Neural cell (in vitro differentiated cells): Measurements from ENCODE around the gene LPIN2. TPM values are rescaled to one million over a fixed set of nuclear protein-coding genes. Genes with fewer than 3 reads are reported as not detected.

Source experiments
- H2AFZ ChIP-seq: fragments of 200-600, 300-800 bp; sonication (generic), shearing (Covaris generic); 2 replicates; pipeline ENCODE4 v1.6.0; 2014; ENCODE audit warnings: low read depth, mild to moderate bottlenecking, antibody characterized with exemption, low read length, moderate library complexity
- H3F3A ChIP-seq: fragments of 200-600 bp; shearing (Covaris generic); 2 replicates; pipeline ENCODE4 v1.6.1; 2016; ENCODE audit warnings: mild to moderate bottlenecking, moderate library complexity, mixed read lengths, antibody characterized with exemption, low read length; ENCODE audit not compliant: insufficient read depth, poor library complexity, severe bottlenecking
- H3K27ac ChIP-seq: fragments of 200-600, 300-800 bp; sonication (generic), shearing (Covaris generic); 2 replicates; pipeline ENCODE4 v1.5.1; 2014; ENCODE audit warnings: mild to moderate bottlenecking, low read length, moderate library complexity
- H3K27me3 ChIP-seq: fragments of 300-800, 200-600 bp; sonication (generic), shearing (Covaris generic); 2 replicates; pipeline ENCODE4 v1.6.0; 2014; ENCODE audit warnings: mild to moderate bottlenecking, low read depth, low read length, moderate library complexity; ENCODE audit not compliant: insufficient read depth
- H3K36me3 ChIP-seq: fragments of 300-800, 200-600 bp; sonication (generic), shearing (Covaris generic); 2 replicates; pipeline ENCODE4 v1.5.1; 2014; ENCODE audit warnings: mild to moderate bottlenecking, antibody characterized with exemption, low read length, moderate library complexity; ENCODE audit not compliant: insufficient read depth
- H3K4me2 ChIP-seq: fragments of 300-800, 200-600 bp; sonication (generic), shearing (Covaris generic); 2 replicates; pipeline ENCODE4 v1.6.0; 2014; ENCODE audit warnings: mild to moderate bottlenecking, low read length
- H3K4me3 ChIP-seq: fragments of 300-800, 200-600 bp; sonication (generic), shearing (Covaris generic); 2 replicates; pipeline ENCODE4 v1.5.1; 2014; ENCODE audit warnings: mild to moderate bottlenecking, low read length, moderate library complexity
- H3K79me2 ChIP-seq: fragments of 200-600 bp; shearing (Covaris generic); replicated peaks from 2 replicates; pipeline ENCODE4 v1.6.0; 2014; ENCODE audit warnings: mild to moderate bottlenecking, low read length, moderate library complexity; ENCODE audit not compliant: insufficient read depth
- H3K9ac ChIP-seq: fragments of 300-800, 200-600 bp; sonication (generic), shearing (Covaris generic); 2 replicates; pipeline ENCODE4 v1.6.1; 2016; ENCODE audit warnings: mild to moderate bottlenecking, low read length, mixed read lengths
- H3K9me2 ChIP-seq: fragments of 200-600 bp; shearing (Covaris generic); 2 replicates; pipeline ENCODE4 v1.6.1; 2016; ENCODE audit warnings: mild to moderate bottlenecking, low read length, mixed read lengths; ENCODE audit not compliant: insufficient read depth
- H3K9me3 ChIP-seq: fragments of 200-600, 300-800 bp; sonication (generic), shearing (Covaris generic); 2 replicates; pipeline ENCODE4 v1.6.1; 2016; ENCODE audit warnings: mild to moderate bottlenecking, mixed run types, low read length, moderate library complexity, mixed read lengths
- H4K20me1 ChIP-seq: fragments of 200-600 bp; shearing (Covaris generic); 2 replicates; pipeline ENCODE4 v1.6.1; 2016; ENCODE audit warnings: mild to moderate bottlenecking, mixed run types; ENCODE audit not compliant: insufficient read depth
- CTCF ChIP-seq: fragments of 450-650 bp; IDR thresholded peaks from 2 replicates; pipeline ENCODE4 v1.5.1; 2014; ENCODE audit warnings: antibody characterized with exemption, mild to moderate bottlenecking, moderate library complexity; ENCODE audit not compliant: poor library complexity, severe bottlenecking
- EP300 ChIP-seq: fragments of 450-650 bp; conservative IDR thresholded peaks from 2 replicates; pipeline ENCODE4 v1.6.1; 2014; ENCODE audit warnings: antibody characterized with exemption, mild to moderate bottlenecking, moderate library complexity; ENCODE audit not compliant: poor library complexity, severe bottlenecking
- EZH2 ChIP-seq: fragments of 200-600, 300-800 bp; shearing (Covaris generic), sonication (generic); IDR thresholded peaks from 2 replicates; pipeline ENCODE4 v1.6.1; 2014; ENCODE audit warnings: antibody characterized with exemption, low read length, borderline replicate concordance, mild to moderate bottlenecking; ENCODE audit not compliant: insufficient read depth, poor library complexity, severe bottlenecking
- MXI1 ChIP-seq: fragments of 450-650 bp; conservative IDR thresholded peaks from 2 replicates; pipeline ENCODE4 v1.6.1; 2014; ENCODE audit warnings: antibody characterized with exemption, mild to moderate bottlenecking; ENCODE audit not compliant: poor library complexity, severe bottlenecking
- POLR2AphosphoS5 ChIP-seq: IDR thresholded peaks from 2 replicates; pipeline ENCODE4 v1.6.1; 2012
- RAD21 ChIP-seq: fragments of 450-650 bp; conservative IDR thresholded peaks from 2 replicates; pipeline ENCODE4 v1.6.1; 2014; ENCODE audit warnings: antibody characterized with exemption, mild to moderate bottlenecking, moderate library complexity
- REST ChIP-seq: IDR thresholded peaks from 2 replicates; pipeline ENCODE4 v1.6.1; 2012; ENCODE audit warnings: borderline replicate concordance
- SMC3 ChIP-seq: fragments of 450-650 bp; conservative IDR thresholded peaks from 2 replicates; pipeline ENCODE4 v1.6.1; 2014; ENCODE audit warnings: antibody characterized with exemption, mild to moderate bottlenecking, moderate library complexity; ENCODE audit not compliant: poor library complexity
- TAF1 ChIP-seq: IDR thresholded peaks from 2 replicates; pipeline ENCODE4 v1.6.1; 2012; ENCODE audit warnings: low read depth
- polyA plus RNA-seq: library from polyadenylated mRNA; depleted of rRNA; stranded (reverse); fragments of >200 nt; gene quantifications from 2 replicates; pipeline ENCODE4 v1.2.3, GENCODE V29; 2014

Gene LPIN2
- polyA plus RNA-seq, 1 donor from 2014 or later: 14.4 TPM

- Histone ChIP-seq H2AFZ (no peak overlapping the region), H3K36me3 (no peaks in the 10 kb centered on the region), H3K79me2 (no peaks in the 10 kb centered on the region), H3K9me3 (no peaks in the 10 kb centered on the region), H3F3A (no peaks in the 10 kb centered on the region), H3K4me2 (no peak overlapping the region), H3K27me3 (no peaks in the 10 kb centered on the region), H3K4me3 (no peak overlapping the region), H3K9me2 (no peaks in the 10 kb centered on the region), H3K27ac (no peak overlapping the region), H4K20me1 (no peaks in the 10 kb centered on the region), H3K9ac (no peak overlapping the region)
- TF ChIP-seq REST: no peak
- no peak for TF ChIP-seq EP300
- no peak for TF ChIP-seq CTCF
These were observed 36.5 kb downstream of the LPIN2 start for GRCh38 chr18:2976218-2977132.

- Histone ChIP-seq H3K4me2 (no peak overlapping the region), H3K9ac (no peak overlapping the region), H2AFZ (no peak overlapping the region), H4K20me1 (no peaks in the 10 kb centered on the region), H3K27me3 (no peaks in the 10 kb centered on the region), H3K9me2 (no peaks in the 10 kb centered on the region), H3K36me3 (no peaks in the 10 kb centered on the region), H3K79me2 (no peaks in the 10 kb centered on the region), H3K9me3 (no peaks in the 10 kb centered on the region), H3K4me3 (no peak overlapping the region), H3F3A (no peaks in the 10 kb centered on the region), H3K27ac (no peak overlapping the region)
- TF ChIP-seq POLR2AphosphoS5 (no peak), EP300 (no peak), RAD21 (no peak), SMC3 (no peak), REST (no peak), TAF1 (no peak), EZH2 (no peak), CTCF (no peak), MXI1 (no peak)
These were observed 38.2 kb downstream of the LPIN2 start for GRCh38 chr18:2974731-2975130.
